ENCODE results near the gene BSND.

The BSND gene

DNA sequence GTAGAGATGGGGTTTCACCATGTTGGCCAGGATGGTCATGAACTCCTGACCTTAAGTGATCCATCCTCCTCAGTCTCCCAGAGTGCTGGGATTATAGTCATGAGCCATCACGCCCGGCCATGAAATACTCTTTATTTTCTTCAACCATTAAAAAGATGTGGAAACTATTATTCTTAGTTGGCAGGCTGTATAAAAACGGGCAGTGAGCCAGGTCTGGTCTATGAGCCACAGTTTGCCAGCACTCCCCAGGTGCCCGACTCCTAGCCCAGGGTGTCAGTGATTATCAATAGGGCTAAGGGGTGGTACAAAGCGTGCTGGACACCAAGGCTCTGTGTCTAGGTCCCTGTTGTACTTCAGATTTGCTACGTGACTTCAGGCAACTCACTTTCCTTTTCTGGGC is 22.0 kb upstream of the BSND start:
- no peak for DNase-seq

DNA sequence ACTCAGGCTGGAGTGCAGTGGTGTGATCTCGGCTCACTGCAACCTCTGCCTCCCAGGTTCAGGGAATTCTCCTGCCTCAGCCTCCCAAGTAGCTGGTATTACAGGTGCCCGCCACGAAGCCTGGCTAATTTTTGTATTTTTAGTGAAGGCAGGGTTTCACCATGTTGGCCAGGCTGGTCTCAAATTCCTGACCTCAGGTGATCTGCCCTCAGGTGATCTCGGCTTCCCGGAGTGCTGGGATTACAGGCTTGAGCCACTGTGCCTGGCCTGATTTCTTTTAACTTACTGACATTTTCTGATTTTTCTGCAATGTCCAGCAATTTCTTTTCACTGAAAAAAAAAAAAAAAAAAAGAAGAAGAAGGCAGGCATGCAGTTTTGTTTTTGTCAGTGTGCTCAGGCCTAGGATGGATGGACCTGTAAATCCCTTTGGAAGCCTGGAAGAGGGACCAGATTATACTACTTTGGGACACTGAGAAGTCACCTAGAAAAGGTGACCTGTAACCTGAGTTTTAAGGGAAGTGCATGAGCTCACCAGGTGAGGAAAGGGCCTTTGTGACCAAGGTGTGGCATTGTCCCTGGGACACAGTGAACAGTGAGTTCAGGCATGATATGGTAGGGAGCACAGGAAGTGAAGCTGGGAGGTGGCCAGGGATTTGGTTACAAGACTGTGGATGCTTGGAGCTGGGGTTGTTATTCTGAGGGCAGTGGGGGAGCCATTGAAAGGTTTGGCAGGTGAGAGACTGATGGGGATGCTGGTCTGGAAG is 21.0 kb upstream of the BSND start:
- no peak for DNase-seq

- DNase-seq: no peak
Measured at GRCh38 chr1:54978528-54979326, 20.0 kb upstream of the BSND start.

DNA sequence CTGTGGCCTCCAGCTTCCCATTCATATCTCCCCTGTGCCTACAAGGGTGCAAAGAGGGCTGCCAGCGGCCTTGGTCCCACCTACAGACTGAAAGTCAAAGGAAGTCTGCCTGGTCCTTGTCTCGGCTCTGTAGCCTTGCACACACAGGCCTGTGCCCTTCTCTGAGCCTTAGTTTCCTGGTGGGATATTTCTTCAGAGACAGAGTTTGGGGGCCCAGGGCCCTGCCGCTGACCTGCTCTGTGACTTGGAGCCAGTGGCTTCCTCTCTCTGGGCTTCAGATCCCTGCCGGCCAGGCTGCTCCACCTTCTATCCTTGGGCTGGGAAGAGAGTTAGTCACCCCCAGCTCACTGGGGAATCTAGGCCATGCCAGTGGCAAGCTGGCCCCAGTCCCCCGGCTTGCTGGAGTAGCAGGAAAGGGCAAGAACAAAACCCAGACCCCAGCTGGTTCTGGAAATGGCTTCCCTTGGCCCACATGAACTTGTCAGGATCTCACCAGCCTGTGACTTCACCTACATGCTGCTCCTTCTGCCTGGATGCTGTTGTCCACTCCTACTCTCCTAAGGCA is 19.3 kb upstream of the BSND start:
- no peak for DNase-seq

DNA sequence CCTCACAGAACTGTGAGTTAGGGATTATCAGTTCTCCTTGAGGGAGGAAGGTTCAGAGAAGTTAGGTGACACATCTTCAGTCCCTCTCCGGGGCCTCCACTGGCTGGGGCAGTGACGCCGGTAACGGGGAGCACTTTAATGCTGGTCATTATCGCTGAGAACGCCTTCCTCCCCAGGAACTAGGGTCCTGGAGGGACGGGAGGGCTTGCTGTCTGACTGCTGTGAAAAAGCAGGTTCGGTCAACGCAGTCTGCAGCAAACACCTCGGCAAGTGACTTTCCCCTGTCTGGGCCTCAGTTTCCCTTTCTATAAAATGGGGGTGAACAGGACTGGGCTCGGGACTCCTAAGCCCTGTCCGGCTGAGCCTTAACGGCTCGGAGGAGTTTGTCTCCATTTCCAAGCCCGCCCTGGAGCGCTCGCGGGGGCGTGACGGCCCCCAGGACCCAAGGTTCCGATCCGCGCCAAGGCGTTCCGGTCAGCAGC is 18.6 kb upstream of the BSND start:
- DNase-seq: no peak

- DNase-seq: no peak
Measured at GRCh38 chr1:54980528-54981241, 18.0 kb upstream of the BSND start, which contains the start of gene TMEM61. TMEM61 (plus strand) TSS chr1:54980628; CDS start chr1:54981066, 438 bp downstream.

GRCh38 chr1:54981466-54981865 is 17.3 kb upstream of the BSND start:
- DNase-seq: no peak

GRCh38 chr1:54982739-54983138 is 16.0 kb upstream of the BSND start:
- DNase-seq: no peak

DNA sequence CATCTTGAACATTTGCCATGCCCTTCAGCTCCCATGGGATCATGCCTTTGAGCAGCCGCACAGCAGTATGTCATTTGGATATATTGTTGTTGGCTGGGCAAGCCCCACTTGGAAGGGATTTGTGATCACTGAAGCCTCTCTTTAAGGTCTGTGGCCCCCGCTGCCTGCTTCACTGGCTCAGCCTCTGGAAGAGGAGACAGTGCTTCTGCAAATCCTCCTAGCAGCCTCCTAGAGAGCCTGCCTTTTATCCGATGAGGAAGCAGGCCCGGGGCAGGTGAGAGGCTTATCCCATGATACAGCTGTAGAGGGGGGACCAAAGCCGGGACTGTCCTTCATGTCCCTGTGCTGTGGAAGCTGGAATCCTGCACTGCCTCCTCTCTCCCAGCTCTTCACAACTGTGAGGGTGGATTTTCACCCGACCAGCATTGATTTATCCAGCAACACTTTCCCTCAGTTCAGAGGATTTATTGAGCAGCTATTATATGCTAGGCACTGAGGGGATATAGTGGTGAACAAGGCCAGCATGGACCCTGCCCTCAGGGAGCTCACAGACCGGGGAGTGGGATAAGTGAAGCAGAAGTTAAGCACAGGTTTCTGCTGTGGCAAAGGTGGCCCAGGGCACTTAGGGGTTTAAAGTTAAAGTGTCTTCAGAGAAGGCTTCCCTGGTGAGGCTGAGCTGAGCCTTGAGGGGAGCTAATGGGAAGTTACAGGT is 14.4 kb upstream of the BSND start:
- DNase-seq: no peak

DNA sequence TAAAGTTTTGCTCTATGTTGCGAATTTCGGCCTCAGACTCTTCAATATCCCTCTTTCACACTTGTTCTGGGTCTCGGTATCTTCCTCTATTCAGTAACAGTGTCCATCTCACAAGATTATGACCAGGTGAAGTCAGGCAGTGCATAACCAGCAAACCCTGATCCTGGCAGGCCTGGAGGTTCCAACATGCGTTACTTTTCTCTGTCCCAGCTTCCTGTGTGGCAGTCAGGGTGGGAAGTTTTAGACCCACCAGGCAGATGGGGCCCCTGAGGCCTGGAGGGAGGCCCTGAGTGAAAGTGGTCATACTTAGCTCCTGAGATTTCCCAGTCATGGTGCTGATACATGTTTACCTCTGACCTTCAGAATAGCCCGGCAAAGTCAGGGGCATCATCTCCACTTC is 13.2 kb upstream of the BSND start:
- DNase-seq: no peak

DNA sequence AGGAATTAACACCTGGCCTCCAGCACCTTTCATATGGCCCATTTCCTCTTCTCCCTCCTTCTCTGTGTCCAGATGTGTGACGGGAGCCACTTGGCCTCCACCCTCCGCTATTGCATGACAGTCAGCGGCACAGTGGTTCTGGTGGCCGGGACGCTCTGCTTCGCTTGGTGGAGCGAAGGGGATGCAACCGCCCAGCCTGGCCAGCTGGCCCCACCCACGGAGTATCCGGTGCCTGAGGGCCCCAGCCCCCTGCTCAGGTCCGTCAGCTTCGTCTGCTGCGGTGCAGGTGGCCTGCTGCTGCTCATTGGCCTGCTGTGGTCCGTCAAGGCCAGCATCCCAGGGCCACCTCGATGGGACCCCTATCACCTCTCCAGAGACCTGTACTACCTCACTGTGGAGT is 12.7 kb upstream of the BSND start:
- no peak for DNase-seq

- DNase-seq: no peak
Measured at GRCh38 chr1:54986533-54986932, 12.2 kb upstream of the BSND start.

GRCh38 chr1:54987427-54987826 is 11.3 kb upstream of the BSND start:
- DNase-seq: no peak

GRCh38 chr1:54987919-54988705 is 10.6 kb upstream of the BSND start:
- DNase-seq: no peak

DNA sequence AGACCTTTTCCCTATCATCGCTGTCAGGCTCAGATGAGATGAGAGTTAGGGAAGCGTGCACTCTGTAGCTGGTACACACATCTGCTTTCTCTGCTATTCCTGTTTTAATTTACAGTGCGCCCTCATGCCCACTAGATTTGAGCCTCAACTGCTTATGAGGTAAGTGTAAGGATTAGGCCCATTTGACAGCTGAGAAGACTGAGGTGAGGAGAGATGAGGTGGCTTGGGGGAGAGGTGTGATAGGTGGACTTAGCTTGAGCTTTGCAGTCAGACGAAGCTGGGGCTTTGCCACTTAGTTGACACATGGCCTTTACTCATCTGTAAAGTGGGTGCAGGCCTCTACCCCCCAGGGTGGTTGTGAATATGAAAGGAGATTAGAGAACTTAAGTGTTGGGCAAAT is 9.8 kb upstream of the BSND start:
- DNase-seq: no peak

- no peak for DNase-seq
Measured at GRCh38 chr1:54989473-54989872, 9.3 kb upstream of the BSND start.

DNA sequence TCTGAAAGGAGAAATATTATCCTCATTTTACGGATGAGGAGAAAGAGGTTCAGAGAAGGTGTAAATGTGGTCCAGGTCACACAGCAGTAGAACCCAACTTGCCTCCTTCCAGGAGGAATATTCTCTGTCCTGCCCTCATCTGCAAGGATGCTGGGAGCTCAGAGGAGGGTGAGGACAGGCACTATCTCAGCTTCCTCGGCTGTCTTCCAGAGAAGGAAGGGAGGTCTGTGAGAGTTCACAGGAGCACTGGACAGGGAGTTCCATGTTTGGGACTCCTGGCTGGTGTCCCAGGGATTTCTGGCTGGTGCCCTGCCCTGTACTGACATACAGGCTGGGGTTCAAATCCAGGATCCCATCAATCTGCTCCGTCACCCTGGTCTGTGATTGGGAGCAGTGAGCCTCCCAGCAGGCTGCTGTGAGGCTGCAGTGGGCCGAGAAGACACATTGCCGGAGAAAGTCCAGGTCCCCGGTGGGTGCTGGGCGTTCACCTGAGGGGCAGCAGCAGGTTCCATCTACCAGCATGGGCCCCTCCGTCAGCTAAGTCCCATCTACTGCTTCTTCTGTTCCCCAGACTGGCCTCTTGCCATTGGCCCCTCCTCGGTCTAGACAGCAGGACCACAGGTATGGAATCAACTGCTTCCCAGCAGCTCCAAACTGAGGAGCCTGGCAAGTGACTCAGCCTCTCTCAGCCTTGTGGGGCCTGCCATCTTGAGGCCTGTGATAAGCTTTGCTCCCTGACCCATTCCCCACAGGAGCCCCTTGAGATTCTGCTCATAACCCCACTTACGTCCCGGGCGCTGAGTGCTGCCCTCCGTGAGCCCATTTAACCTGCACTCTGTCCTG is 8.5 kb upstream of the BSND start:
- DNase-seq: no peak

- DNase-seq: no peak
Measured at GRCh38 chr1:54990916-54991315, 7.8 kb upstream of the BSND start.

DNA sequence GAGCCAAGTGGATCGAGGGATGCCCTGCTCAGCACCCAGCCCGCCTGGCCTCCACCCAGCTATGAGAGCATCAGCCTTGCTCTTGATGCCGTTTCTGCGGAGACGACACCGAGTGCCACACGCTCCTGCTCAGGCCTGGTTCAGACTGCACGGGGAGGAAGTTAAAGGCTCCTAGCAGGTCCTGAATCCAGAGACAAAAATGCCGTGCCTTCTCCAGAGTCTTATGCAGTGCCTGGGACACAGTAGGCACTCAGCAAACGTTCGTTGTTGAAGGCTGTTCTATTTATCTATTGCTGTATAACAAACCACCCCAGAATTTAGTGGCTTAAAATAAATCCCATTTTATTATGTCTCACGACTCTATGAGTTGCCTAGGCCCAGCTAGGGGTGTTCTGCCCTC is 6.8 kb upstream of the BSND start:
- no peak for DNase-seq

- no peak for DNase-seq
Measured at GRCh38 chr1:54993140-54993539, 5.6 kb upstream of the BSND start.
